MV-4-11 (cell line): ENCODE data around the gene CLBA1.
"Not testable (repeated sequence)": the region's sequence is repeated elsewhere in the genome, so short reads cannot be mapped to it uniquely, and the experiment has no call there.

ENCODE experiments used
- DNase-seq: peaks from one replicate; lab custom pipeline; 2025; lab: John Stamatoyannopoulos, UW

The CLBA1 gene

GRCh38 chr14:104947881-104948735 lies 37.5 kb upstream of the CLBA1 start:
- not testable (repeated sequence) for DNase-seq

- no peak for DNase-seq
Observed at GRCh38 chr14:104948736-104949031, 36.9 kb upstream of the CLBA1 start.

GRCh38 chr14:104949406-104949955 lies 36.1 kb upstream of the CLBA1 start:
- not testable (repeated sequence) for DNase-seq

- no peak for DNase-seq
Observed at GRCh38 chr14:104950021-104950420, 35.6 kb upstream of the CLBA1 start.

- DNase-seq = not testable (repeated sequence)
Observed at GRCh38 chr14:104950701-104951100, 34.9 kb upstream of the CLBA1 start.

DNA sequence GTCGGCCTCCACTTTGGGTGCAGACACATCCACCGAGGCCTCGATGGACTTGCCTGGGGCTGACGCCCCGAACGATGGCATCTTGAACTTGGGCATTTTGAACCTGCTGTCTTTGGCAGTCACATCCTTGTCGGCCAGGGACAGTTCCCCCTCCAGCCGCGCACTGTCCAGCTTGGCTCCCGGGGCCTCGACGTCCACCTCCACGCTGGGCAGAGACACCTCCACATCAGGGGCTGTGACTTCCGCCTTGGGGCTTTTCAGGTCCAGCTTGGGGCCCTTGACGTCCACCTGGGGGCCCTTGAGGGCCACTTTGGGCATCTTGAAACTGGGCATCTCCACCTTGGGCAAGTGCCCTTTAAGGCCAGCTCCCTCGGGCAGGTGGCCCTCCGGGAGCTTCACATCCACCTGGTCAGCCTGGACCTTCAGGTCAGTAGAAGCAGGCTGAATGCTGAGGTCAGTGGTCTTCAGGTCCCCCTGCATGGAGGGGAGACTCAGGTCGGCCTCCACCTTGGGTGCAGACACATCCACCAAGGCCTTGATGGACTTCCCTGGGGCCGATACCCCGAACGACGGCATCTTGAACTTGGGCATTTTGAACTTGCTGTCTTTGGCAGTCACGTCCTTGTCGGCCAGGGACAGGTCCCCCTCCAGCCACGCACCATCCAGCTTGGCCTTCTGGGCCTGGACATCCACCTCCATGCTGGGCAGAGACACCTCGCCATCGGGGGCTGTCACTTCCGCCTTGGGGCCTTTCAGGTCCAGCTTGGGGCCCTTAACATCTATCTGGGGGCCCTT lies 33.5 kb upstream of the CLBA1 start:
- not testable (repeated sequence) for DNase-seq

- peak; percentile 65 for DNase-seq
Observed at GRCh38 chr14:104953097-104953496, 32.5 kb upstream of the CLBA1 start.

DNA sequence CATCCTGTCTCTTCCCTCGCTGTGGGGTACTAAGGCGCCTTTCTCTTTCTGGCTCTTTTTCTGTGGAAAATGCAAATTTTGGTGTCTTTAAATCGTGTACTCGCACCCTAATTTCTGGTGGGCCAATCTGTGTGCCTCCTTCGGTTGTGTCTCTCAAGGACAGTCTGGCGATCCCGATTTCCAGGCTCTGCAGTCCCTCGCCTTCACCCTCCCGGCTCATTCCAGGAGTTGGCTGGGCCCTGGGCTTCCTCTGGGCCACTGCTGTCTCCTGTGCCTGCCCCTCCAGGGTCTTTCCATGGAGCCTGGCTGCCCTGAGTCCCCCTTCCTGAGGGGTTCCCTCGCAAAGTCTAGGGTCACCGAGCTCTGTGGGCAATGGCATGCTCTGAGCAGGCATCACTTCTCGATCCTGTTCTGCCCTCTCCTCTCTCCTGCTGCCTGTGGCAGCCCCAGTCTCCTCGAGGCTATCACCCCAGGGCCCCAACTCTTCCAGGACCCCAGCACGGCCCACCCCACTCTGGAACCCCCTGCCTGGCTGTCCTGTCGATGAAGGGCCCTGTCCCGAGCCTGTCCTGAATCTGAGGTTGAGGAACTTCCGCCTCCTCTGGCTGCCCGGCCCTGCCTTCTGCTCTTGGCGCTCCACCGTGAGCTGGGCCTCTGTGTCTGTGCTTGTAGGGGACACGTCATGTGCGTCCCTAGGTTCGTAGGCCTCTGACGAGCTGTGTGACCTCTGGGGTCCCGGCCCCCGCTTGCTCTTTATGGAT lies 31.5 kb upstream of the CLBA1 start:
- DNase-seq = no peak

GRCh38 chr14:104954746-104955395 lies 30.7 kb upstream of the CLBA1 start:
- DNase-seq = no peak

DNA sequence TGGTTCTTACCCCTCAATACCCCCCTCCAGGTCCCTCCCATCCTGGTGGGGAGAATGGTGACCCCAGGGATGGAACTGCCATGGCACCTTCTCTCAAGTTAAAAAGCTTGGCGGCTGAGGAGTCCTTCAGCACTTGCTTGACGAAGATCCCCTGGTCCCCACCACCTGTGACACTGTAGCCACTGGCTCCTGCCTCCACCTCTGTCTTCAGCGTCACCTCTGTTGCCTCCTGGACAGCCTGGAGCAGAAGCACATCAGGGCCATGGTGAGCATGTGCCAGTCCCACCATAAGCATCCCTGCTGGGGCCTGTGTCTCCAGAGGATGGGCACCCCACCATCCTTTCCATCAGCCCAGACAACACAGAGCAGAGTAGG lies 30.2 kb upstream of the CLBA1 start:
- no peak for DNase-seq

DNA sequence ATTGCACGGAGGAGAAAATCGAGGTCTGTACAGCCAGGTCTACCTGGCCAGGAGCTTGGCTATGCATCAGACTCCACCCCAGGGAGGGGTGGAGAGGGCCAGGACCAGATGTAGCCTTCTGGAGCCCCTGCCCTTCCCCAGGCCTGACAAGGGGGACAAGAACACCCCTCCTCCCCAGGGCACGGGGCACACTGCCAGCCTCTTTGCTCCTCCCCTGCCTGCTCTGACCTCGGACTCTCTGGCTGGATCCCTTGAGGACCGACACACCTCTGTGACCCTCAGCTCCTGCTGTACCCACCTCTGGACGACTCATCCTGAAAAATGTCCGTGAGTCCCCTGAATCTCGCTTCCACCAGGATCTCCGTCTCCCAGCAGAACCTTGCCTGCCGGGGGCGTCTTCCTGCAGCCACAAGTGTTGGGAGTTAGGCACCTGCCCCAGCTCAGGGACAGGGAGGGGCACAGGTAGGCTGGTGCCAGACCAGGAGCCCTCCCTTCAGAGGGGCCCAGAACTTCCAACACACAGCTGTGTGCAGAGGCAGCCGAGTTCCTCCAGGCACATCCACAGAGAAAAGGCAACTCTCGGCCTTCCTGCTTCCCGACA lies 29.2 kb upstream of the CLBA1 start:
- no peak for DNase-seq

DNA sequence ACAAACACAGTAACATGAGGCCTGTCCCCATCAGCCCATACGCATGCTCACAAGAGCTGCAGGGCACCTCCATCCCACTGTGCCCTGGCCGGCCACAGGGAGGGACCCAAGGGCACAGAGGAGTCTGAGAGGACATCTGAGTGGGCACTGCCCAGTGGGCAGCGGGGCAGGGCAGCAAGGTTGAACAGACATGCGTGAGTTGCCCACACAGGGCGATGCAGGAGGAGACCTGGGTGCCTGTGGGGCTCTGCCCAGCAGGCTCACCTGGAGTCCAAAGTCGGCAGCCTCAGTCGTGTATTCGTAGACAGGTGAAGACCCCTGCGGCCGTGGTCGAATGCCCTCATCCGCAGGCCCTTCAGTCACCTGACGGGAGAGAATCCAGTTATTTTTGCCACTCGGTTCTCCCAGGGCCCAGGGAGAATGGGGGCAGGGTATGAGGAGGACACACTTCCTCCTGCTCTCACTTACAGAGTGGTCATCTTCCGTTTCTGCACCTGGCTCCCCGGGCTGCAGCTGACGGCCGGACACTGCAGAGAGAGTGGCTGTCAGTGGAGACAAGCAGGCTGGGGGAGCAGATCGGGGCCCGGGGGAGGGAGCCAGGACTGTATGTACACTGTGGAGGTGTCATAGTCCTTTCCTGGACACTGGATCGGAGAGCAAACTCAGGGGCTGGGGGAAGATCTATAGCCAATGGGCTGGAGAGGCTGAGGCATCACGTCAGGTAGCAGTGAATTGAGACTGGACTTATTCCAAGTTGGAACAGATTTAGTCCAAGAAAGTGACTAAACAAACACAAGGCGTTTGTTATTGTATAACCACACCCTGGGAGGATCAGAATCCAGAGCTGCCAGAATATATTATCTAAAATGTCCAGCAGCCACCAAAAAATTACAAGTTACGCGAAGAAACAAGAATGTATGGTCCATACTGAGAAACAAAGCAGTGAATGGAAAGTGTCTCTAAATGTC lies 28.2 kb upstream of the CLBA1 start:
- DNase-seq = no peak

- no peak for DNase-seq
Observed at GRCh38 chr14:104964546-104964945, 21.0 kb upstream of the CLBA1 start.

DNA sequence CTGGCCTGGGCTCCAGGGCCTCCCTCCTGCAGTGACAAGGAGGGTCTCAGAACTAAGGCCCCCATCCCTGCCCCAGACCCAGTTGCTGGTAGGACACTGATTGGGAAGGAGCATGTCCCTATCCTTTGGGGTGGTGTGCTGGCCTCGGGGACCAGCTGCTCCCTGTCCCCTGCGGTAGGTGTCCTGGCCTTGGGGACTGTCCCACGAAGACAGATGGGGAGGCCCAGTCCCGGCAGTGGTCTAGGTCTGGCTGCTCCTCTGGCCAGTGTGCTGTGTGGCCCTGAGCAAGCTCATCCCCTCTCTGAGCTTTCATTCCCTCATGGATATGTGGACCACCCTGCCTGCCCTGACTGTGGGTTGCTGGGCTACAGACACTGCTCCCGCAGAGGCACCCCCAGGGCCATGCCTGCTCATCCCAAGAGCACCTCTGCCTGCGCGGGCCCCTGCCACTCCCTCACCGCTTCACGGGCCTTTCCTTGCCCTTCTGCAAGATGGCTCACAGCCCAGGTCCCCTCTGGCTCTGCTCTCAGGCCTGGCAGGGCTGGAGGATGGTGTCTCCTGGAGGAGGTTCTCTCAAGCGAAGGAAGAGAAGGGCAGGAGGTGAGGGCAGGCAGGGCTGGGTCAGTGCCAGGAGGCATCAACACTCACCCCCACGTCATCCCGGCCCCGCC lies 19.9 kb upstream of the CLBA1 start:
- no peak for DNase-seq

DNA sequence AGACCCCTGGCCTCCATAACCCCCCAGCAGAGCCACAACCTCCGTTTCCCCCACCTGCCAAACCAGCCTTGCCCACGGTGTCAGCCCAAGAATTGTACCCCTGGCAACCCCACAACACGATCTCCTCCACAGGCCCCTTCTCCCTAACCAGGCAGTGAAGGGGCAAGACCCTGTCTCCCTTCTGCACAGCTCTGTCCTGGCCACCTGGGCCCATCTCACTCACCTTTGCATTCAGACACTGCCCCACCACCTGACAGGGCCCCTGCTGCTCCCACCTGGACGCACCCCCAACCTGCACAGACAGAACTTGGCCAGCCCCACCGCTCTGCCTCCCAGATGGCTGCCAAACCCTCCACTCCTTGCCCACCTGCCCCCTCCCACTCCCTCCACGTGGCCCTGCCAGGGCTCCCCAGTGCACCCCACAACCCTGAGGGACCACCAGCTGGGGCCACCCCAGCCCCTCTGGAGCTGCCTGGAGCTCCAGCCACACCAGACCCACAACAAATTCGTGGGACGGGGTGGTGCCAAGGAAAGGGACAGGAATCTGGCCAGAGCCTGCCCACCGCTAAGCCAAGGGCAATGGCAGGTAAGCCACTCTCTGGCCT lies 19.2 kb upstream of the CLBA1 start:
- DNase-seq = no peak

- DNase-seq = no peak
Observed at GRCh38 chr14:104966981-104967385, 18.6 kb upstream of the CLBA1 start.

GRCh38 chr14:104967386-104968152 lies 18.0 kb upstream of the CLBA1 start:
- no peak for DNase-seq

GRCh38 chr14:104968153-104968527 lies 17.4 kb upstream of the CLBA1 start:
- DNase-seq = no peak
